Osteoblast (primary cell): ENCODE measurements around the gene ALOXE3. TPM values are rescaled to one million over a fixed set of nuclear protein-coding genes. Genes with fewer than 3 reads are reported as not detected.

Source experiments
- DNase-seq: peaks from one replicate; pipeline ENCODE4 v3.0.0; 2011; ENCODE audit warnings: low spot score, mixed read lengths; ENCODE audit not compliant: insufficient read length; ENCODE audit errors: missing footprints
- H2AFZ ChIP-seq: 2 replicates; pipeline ENCODE4 v1.6.0; 2011; ENCODE audit warnings: mild to moderate bottlenecking, low read length
- H3K27ac ChIP-seq: 2 replicates; pipeline ENCODE4 v1.5.1; 2011; ENCODE audit warnings: mild to moderate bottlenecking, low read depth, low read length, moderate library complexity
- H3K27me3 ChIP-seq: 2 replicates; pipeline ENCODE4 v1.6.0; 2012; ENCODE audit warnings: mild to moderate bottlenecking, control low read depth, inconsistent platforms, low read length, moderate library complexity; ENCODE audit not compliant: insufficient read depth
- H3K36me3 ChIP-seq: 2 replicates; pipeline ENCODE4 v1.5.1; 2011; ENCODE audit warnings: mild to moderate bottlenecking, low read length, control low read depth, moderate library complexity; ENCODE audit not compliant: insufficient read depth
- H3K4me1 ChIP-seq: 2 replicates; pipeline ENCODE4 v1.5.1; 2011; ENCODE audit warnings: mild to moderate bottlenecking, low read length, control low read depth, moderate library complexity; ENCODE audit not compliant: insufficient read depth
- H3K4me2 ChIP-seq: 2 replicates; pipeline ENCODE4 v1.6.0; 2011; ENCODE audit warnings: mild to moderate bottlenecking, low read length; ENCODE audit not compliant: insufficient read depth
- H3K4me3 ChIP-seq: fragments of 200-600 bp; sonication (generic); 3 replicates; pipeline ENCODE4 v1.5.1; 2012; ENCODE audit warnings: mild to moderate bottlenecking, low read length, inconsistent platforms; ENCODE audit not compliant: insufficient read depth
- H3K79me2 ChIP-seq: 2 replicates; pipeline ENCODE4 v1.6.0; 2012; ENCODE audit warnings: mild to moderate bottlenecking, low read length, control low read depth, inconsistent platforms; ENCODE audit not compliant: insufficient read depth
- H3K9me3 ChIP-seq: 2 replicates; pipeline ENCODE4 v1.5.1; 2011; ENCODE audit warnings: low read depth, low read length, control low read depth
- H4K20me1 ChIP-seq: 2 replicates; pipeline ENCODE4 v1.6.0; 2012; ENCODE audit warnings: mild to moderate bottlenecking, low read length, control low read depth; ENCODE audit not compliant: insufficient read depth
- total RNA-seq: library from RNA; depleted of rRNA; stranded (reverse); fragments of >200 nt; gene quantifications from 2 replicates; pipeline ENCODE4 v1.2.3, GENCODE V29; 2012
- TF ChIP-seq, protein P1 (sequence below): IDR thresholded peaks from 2 replicates; pipeline ENCODE4 v1.5.1; 2011; ENCODE audit warnings: mild to moderate bottlenecking, low read depth, low read length, moderate library complexity; ENCODE audit errors: extremely low read depth

The ALOXE3 gene
- total RNA-seq, 1 donor = not detected

DNA sequence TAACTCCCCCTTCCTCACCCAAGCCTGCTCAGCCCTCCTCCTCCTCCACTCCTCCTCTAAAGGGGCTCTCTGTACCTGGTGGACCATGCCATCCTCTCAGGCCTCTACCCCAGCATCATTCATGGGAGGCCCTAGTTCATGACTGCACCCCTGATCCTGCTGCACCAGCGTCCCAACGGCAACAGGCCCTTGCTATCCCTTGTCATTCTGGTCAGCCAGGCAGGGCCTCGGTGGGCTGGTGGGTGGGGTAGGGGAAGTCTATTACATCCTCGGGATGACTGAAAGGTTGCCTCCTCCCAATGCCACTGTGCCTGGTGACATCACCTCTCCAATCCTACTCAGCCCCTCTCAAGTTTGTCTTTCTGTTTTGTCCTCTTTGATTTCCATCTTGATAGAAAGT lies 50.5 kb downstream of the ALOXE3 start:
- H4K20me1 ChIP-seq = no peaks in the 10 kb centered on the region
- TF ChIP-seq, protein P1, sequence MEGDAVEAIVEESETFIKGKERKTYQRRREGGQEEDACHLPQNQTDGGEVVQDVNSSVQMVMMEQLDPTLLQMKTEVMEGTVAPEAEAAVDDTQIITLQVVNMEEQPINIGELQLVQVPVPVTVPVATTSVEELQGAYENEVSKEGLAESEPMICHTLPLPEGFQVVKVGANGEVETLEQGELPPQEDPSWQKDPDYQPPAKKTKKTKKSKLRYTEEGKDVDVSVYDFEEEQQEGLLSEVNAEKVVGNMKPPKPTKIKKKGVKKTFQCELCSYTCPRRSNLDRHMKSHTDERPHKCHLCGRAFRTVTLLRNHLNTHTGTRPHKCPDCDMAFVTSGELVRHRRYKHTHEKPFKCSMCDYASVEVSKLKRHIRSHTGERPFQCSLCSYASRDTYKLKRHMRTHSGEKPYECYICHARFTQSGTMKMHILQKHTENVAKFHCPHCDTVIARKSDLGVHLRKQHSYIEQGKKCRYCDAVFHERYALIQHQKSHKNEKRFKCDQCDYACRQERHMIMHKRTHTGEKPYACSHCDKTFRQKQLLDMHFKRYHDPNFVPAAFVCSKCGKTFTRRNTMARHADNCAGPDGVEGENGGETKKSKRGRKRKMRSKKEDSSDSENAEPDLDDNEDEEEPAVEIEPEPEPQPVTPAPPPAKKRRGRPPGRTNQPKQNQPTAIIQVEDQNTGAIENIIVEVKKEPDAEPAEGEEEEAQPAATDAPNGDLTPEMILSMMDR = no peak

DNA sequence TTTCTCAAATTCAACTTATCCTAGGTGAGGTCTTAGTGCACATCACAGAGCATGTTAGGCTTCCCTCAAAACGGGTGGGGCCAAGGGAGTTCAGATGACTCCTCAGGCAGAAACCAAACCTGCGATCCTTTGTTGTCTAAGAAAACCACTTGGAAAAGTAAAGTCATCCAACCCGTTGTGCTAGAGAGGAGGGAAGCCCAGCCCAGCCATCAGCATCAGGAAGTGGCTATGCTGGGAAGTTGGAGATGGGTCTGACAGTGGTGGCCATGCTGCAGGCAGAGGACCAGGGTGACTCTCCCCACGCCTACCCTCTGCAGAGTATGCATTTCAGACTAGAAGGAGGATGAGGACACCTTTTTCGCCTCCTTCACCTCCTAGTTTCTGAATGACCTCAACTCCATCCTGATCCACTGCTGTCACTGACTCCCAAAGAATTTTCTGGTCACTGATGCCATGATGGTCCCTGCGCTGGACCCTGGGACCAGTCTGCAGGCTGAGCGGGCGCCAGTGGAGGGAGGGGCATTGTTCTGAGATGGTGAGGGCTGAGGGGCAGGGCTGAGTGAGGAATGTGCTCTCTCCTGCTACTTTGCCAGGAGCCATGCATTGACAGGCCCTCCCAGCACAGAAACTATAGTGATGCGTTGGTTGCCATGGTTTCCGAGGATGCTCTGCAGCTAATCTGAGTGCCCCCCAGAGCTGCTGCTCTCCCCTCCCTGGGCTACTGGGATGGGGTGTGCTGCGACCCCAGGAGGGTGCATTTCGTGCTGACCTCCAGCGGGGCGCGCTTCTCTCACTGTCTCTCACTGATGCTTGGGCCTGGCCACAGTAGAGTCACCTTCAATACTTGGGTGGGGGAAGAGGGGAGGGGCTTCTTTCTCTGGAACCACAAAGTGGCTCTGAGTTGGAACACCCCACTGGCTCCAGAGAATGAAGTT lies 51.2 kb downstream of the ALOXE3 start:
- no peaks in the 10 kb centered on the region for H3K4me1 ChIP-seq
- no peaks in the 10 kb centered on the region for H4K20me1 ChIP-seq
- TF ChIP-seq, protein P1 = no peak
- no peaks in the 10 kb centered on the region for H3K9me3 ChIP-seq
- peak; percentile 78 for DNase-seq
- H3K27me3 ChIP-seq = peaks cover 61% of the 10 kb centered on the region
- H3K27ac ChIP-seq = no peak overlapping the region
- H3K4me3 ChIP-seq = no peak overlapping the region
- no peaks in the 10 kb centered on the region for H3K36me3 ChIP-seq
- H3K4me2 ChIP-seq = no peak overlapping the region
- no peak overlapping the region for H2AFZ ChIP-seq
- H3K79me2 ChIP-seq = no peaks in the 10 kb centered on the region

More for the DNA sequence above, 50.5 kb downstream of the ALOXE3 start:
- Histone ChIP-seq H3K27me3 (peaks cover 61% of the 10 kb centered on the region), H3K9me3 (no peaks in the 10 kb centered on the region), H3K4me1 (no peaks in the 10 kb centered on the region), H3K79me2 (no peaks in the 10 kb centered on the region), H3K36me3 (no peaks in the 10 kb centered on the region), H2AFZ (no peak overlapping the region), H3K27ac (no peak overlapping the region), H3K4me2 (no peak overlapping the region), H3K4me3 (no peak overlapping the region)
- DNase-seq = peak; percentile 45

DNA sequence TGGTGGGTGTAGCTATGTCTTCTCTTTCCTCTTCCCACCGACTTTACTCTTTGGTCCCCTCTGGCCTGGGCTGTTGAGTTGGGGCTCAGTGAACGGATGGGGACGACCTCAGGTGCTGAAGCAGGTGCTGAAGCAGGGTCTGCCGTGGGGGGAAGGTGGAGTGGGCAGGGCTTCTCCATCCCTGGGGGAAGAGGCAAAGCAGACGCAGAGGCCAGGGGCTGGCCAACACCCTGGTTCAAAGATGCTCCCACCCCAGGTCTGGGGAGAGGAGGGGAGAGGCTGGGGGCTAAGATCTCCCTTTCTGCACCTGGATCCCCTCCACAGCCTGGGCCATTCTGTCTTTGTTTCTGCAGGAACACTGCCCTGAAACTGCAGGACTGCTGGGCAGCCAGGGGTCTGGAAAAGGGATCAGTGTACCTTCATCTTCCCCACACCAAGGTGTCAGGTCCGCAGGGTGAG lies 53.7 kb downstream of the ALOXE3 start:
- no peaks in the 10 kb centered on the region for H3K9me3 ChIP-seq
- peak; percentile 49 for DNase-seq
- H2AFZ ChIP-seq = no peak overlapping the region
- TF ChIP-seq, protein P1 = no peak
- no peaks in the 10 kb centered on the region for H3K4me1 ChIP-seq
- no peak overlapping the region for H3K4me3 ChIP-seq
- H3K27me3 ChIP-seq = peaks cover 66% of the 10 kb centered on the region
- H3K27ac ChIP-seq = no peak overlapping the region
- H4K20me1 ChIP-seq = no peaks in the 10 kb centered on the region
- H3K79me2 ChIP-seq = no peaks in the 10 kb centered on the region
- no peak overlapping the region for H3K4me2 ChIP-seq
- H3K36me3 ChIP-seq = no peaks in the 10 kb centered on the region
